HG03442 (cell line): ENCODE measurements around the gene PUM1.

Source experiments
- ATAC-seq: cut with Tn5 transposase; IDR thresholded peaks from one replicate; pipeline ENCODE4 v1.9.1; 2021; ENCODE audit warnings: mild to moderate bottlenecking, moderate library complexity; ENCODE audit not compliant: unreplicated experiment

The PUM1 gene

DNA sequence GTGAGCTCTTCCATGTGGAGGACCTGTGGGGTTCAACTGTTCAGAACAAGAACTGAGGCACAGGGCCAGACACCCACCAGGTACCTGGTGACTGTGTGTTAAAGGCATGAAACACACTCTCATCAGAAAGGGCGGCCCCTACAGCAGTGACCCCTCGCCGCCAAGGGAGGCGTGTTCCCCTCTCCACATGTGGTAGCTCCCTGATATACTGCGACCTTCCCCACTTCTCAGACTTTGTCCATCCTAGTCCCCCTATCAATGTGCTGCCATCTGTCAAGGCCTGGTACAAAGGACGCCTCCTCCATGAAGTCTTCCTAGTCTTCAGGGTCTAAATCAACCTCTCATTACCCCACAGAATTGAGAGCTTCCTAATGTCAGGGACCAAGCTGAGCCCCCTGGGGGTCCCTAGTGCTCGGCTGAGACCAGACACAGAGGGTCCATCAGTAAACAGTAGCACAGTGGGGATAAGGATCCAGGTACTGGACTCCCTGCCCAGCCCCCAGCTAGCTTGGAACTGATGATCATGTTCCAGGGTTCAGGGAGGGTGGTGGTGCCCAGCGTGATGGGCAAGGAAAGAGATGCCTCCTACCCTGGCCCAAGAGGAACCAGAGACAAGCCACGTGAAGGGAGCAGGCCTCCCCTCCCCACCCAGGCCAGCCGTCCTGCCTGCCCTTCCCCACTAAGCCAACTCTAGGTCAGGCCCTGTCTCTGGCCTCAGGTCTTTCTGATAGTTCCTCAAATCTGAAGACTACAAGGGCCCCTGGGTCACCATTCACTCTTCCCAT, 167.3 kb downstream of the PUM1 start:
- ATAC-seq, result no peak

DNA sequence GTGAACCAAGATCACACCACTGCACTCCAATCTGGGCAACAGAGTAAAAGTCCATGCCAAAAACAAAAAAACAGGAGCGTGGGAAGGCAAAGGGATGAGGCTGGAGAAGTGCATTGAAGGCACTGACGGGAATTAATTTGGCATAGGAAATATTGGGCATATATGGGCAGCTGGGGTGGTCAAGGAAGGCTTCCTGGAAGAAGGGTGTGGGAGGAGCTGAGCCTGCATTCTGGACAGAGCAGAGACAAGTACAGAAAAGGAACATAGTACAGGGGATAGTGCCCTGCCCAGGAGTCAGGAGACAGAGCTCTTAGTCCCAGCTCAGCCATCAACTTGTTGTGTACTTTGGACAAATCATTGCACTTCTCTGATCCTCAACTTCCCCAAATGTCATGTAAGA, 168.6 kb downstream of the PUM1 start:
- ATAC-seq, result no peak

GRCh38 chr1:30895944-30896660, 169.4 kb downstream of the PUM1 start:
- ATAC-seq, result no peak

- ATAC-seq, result no peak
Observed at GRCh38 chr1:30895382-30895943, 170.1 kb downstream of the PUM1 start.

DNA sequence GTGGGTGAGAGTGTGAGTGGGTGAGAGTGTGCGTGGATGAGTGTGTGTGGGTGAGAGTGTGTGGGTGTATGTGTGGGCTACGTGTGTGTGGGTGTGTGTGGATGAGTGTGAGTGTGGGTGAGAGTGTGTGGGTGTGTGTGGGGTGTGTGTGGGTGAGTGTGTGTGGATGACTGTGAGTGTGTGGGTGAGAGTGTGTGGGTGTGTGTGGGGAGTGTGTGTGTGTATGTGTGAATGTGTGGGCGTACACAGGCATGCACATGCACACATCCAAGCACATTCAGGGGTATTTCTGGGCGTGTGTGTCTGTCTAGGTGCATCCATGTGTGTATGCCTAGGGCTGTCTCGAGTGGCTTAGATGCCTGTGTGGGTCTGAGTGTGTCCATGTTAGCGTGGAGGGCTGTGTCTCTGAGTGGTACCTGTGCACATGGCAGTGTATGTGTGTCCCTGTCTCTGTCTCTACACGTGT, 171.0 kb downstream of the PUM1 start:
- no peak for ATAC-seq

- ATAC-seq, result no peak
Observed at GRCh38 chr1:30893776-30894507, 171.6 kb downstream of the PUM1 start.

DNA sequence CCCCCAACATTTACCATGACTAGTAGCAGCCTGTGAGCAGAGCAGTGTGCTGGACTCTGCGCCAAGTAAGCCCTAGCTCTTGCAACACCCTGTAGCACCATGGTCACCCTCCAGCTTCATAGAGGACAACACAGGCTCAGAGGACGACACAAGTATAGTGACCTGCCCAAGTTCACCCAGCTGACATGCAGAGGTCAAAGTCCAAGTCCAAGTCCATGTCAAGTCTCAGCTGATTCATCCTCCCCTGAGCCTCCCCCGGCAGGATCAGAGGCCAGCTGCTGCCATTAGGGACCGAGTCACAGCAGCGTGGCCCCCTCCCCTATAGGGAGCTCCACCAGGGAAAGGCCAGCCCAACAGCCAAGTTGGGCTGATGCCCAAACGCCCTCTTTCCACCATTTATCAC, 172.8 kb downstream of the PUM1 start:
- no peak for ATAC-seq

GRCh38 chr1:30891227-30891552, 174.3 kb downstream of the PUM1 start:
- ATAC-seq, result no peak

DNA sequence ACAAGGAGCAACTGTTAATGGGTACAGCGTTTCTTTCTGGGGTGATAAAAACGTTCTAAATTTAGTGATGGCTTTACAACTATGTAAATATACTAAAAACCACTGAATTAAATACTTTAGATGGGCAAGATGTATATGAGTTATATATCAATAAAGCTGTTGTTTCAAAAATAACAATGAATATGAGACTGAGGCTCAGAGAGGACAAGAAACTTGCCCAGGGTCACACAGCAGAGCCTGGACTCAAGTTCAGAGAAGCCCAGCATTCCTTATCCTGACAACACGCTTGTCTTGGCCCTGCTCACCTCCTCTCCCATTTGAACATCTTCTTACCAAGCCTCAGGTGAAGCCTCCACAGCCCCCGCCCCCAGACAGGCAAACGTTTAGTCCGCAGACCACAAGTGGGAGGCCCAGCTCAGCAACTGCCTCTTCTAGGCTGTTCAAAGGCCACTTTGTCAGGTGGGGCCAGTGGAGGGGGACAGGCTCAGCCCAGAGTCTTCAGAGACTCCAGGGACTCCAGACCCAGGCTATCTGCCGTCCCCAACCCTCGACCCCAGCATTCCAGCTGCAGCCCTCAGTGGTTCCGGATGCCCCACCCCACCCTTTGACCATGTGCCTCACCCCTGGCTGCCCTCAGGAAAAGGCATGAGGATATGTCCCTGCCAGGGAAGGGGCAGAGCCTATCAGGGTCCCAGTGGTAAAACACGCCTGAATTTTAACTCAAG, 174.9 kb downstream of the PUM1 start:
- no peak for ATAC-seq

GRCh38 chr1:30889511-30889910, 176.0 kb downstream of the PUM1 start:
- ATAC-seq, result no peak

DNA sequence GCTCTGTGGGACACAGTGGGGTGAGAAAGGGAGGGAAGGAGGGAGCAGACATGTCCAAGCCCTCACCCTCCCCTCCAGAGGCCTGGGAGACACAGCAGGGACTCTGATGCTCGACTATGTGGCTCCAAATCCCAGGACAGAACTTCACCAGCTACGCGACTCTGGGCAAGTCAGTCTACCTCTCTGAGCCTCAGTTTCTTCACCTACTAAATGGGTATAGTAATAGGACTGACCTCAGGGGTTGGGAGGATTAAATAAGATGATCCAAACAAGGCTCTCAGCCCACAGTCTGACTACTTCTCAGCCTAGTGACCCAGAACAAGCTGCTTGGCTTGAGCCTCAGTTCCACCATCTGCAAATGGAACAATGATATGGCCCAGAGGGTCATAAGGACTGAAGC, 176.5 kb downstream of the PUM1 start:
- ATAC-seq, result no peak

- no peak for ATAC-seq
Observed at GRCh38 chr1:30888391-30888790, 177.1 kb downstream of the PUM1 start.

GRCh38 chr1:30887485-30888315, 177.8 kb downstream of the PUM1 start:
- ATAC-seq, result no peak

DNA sequence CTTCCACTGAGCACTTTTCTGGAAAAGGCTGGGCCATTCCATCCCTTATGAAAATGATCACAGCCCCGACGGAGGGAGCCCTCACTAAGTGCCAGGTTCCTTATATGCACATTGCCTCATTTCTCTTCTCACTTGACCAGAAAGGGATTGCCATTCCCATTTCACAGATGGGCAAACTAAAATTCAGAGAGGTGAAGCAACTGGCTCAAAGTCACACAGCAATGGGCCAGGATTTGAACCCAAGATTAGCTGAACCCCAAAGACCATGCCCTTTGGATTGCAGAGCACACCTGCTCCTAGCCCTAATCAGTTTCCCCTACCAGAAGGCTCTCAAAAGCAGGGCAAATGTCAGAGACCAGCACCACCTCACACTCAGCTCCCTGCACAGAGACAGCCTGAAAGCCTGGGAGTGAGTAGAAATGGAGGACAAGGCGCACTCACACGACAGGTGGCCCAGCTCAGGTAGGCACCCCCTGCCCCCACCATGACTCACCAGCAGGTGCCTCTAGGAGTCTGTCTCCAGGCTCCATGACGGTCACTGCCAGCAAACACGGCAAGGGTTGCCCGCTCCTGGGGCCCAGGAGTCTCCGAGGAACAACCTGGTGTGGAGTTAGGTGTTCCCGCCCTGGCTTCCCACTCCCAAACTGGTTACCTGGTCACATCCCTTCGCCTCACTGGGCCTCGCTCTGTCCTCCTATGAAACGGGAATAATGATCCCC, 178.6 kb downstream of the PUM1 start:
- no peak for ATAC-seq

GRCh38 chr1:30885570-30886522, 179.7 kb downstream of the PUM1 start:
- no peak for ATAC-seq

DNA sequence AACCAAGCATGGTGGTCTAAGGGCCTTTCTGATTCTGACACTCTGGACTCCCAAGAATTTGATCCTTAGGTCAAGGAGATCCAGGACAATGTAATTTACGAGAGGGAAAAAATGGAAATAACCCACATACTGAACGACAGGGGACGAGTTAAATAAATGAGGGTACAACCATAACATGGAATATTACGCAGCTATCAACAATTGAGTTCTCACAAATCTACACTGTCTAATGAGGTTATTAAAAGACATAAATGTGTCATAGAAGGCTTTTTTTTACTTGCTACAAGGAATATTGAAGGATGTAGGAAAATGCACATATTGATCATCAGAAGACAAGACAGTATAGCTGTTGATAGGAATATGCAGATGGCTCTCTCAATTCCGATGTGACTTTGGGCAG, 180.8 kb downstream of the PUM1 start:
- no peak for ATAC-seq

- ATAC-seq, result no peak
Observed at GRCh38 chr1:30883389-30884172, 181.9 kb downstream of the PUM1 start.
